DND-41 (cell line): ENCODE measurements around the gene CHRM5.

Experiments
- CTCF ChIP-seq: IDR thresholded peaks from 2 replicates; pipeline ENCODE4 v1.5.1; 2012; ENCODE audit warnings: borderline replicate concordance, low read length, moderate library complexity, mild to moderate bottlenecking; ENCODE audit not compliant: poor library complexity, severe bottlenecking; ENCODE audit errors: extremely low read depth
- EZH2 ChIP-seq: IDR thresholded peaks from 3 replicates; pipeline ENCODE4 v1.6.1; 2012; ENCODE audit warnings: borderline replicate concordance, low read depth, mild to moderate bottlenecking, moderate library complexity, low read length, inconsistent platforms; ENCODE audit not compliant: severe bottlenecking

- TF ChIP-seq CTCF (no peak), EZH2 (no peak)
These were observed 44.9 kb upstream of the CHRM5 start for GRCh38 chr15:33923446-33923845.
